Measurements from ENCODE around the gene CXXC4.

CXXC4 gene

DNA sequence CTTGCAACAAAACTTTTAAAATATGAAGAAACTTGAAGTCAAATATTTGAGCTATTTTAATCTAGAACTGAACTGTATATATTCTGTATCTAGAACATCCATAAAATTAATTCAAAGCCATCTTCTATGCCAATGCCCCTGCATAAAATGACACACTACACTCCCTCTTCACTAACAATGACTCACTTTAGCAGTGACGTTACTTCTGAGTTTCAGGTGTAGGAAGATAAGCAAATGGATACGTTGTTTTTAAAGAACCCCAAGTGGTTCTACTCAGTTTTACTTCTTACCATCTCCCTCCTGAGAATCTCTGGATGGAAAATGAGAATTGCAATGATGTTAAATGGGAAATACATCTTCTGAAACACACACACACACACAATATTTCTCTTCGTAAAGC is 45.2 kb downstream of the CXXC4 start:
- no peak overlapping the region for H3K4me3 ChIP-seq (ENCODE audit: low read depth, low read length)
- TF ChIP-seq CTCF (conservative IDR thresholded peaks at IDR 0.05; ENCODE audit: low read depth, low read length) = no peak
- DNase-seq (ENCODE audit: low read depth) = no peak

- H3K4me3 ChIP-seq (ENCODE audit: low read depth, low read length) = no peak overlapping the region
- TF ChIP-seq CTCF (conservative IDR thresholded peaks at IDR 0.05; ENCODE audit: low read depth, low read length) = no peak
Observed at GRCh38 chr4:104447294-104447693, 47.4 kb downstream of the CXXC4 start.

GRCh38 chr4:104446431-104447278 is 48.0 kb downstream of the CXXC4 start:
- no peak overlapping the region for H3K4me3 ChIP-seq (ENCODE audit: low read depth, low read length)
- TF ChIP-seq CTCF (conservative IDR thresholded peaks at IDR 0.05; ENCODE audit: low read depth, low read length) = no peak
- DNase-seq (ENCODE audit: low read depth) = no peak

More at GRCh38 chr4:104447294-104447693, 47.4 kb downstream of the CXXC4 start:
- DNase-seq (ENCODE audit: low read depth) = no peak

- no peak for TF ChIP-seq CTCF (conservative IDR thresholded peaks at IDR 0.05; ENCODE audit: low read depth, low read length)
- DNase-seq (ENCODE audit: low read depth) = no peak
- no peak overlapping the region for H3K4me3 ChIP-seq (ENCODE audit: low read depth, low read length)
Observed at GRCh38 chr4:104444685-104445084, 50.0 kb downstream of the CXXC4 start.

DNA sequence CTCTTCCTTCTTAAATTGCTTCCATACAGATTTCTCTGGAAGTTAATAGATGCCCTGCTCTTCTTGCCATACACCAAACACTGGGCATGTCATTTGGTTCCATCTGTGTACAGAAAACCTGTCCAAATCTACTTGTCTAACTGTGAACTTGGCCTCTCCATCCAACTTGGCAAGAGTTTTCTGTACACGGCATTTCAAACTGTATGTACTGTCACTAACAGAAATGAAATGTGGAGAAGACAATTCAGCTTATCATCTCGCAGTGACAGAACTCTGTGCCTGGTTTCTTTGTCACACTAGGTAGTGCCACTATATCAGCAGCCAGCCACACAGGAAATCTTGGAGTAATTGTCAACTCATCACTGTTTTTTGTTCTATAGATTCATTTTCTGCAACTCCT is 58.2 kb downstream of the CXXC4 start:
- TF ChIP-seq CTCF (conservative IDR thresholded peaks at IDR 0.05; ENCODE audit: low read depth, low read length) = no peak
- DNase-seq (ENCODE audit: low read depth) = no peak
- H3K4me3 ChIP-seq (ENCODE audit: low read depth, low read length) = no peak overlapping the region

- TF ChIP-seq CTCF (conservative IDR thresholded peaks at IDR 0.05; ENCODE audit: low read depth, low read length) = no peak
- no peak overlapping the region for H3K4me3 ChIP-seq (ENCODE audit: low read depth, low read length)
- no peak for DNase-seq (ENCODE audit: low read depth)
Observed at GRCh38 chr4:104429150-104429741, 65.4 kb downstream of the CXXC4 start.

Data from choroid plexus epithelial cell (primary cell).